ENCODE measurements around the gene WWOX.

DNA sequence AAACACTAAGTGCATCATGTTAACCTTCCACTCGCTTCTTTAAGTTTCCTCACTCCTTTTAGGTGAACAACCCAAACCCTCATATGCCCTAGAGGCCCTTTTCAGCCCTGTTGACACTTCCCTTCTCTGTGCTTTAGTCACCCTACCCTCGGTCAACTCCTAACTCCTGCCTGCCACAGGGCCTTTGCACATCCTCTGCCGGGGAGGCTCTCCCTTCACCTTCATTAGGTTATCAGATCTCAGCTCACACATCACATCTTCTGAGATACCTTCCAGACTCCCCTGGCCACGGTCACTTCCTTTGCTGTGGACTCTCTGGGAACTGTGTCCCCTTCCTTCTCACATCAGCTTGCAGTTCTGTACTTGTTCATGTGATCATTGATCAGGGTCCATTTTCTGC, 926.7 kb downstream of the WWOX start:
- TF ChIP-seq, protein P1, sequence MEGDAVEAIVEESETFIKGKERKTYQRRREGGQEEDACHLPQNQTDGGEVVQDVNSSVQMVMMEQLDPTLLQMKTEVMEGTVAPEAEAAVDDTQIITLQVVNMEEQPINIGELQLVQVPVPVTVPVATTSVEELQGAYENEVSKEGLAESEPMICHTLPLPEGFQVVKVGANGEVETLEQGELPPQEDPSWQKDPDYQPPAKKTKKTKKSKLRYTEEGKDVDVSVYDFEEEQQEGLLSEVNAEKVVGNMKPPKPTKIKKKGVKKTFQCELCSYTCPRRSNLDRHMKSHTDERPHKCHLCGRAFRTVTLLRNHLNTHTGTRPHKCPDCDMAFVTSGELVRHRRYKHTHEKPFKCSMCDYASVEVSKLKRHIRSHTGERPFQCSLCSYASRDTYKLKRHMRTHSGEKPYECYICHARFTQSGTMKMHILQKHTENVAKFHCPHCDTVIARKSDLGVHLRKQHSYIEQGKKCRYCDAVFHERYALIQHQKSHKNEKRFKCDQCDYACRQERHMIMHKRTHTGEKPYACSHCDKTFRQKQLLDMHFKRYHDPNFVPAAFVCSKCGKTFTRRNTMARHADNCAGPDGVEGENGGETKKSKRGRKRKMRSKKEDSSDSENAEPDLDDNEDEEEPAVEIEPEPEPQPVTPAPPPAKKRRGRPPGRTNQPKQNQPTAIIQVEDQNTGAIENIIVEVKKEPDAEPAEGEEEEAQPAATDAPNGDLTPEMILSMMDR (IDR thresholded peaks at IDR 0.05; ENCODE audit: low read length), result no peak
- no peak for TF ChIP-seq EZH2phosphoT487 (IDR thresholded peaks at IDR 0.05; ENCODE audit: low read length)
- no peak for TF ChIP-seq EZH2 (optimal IDR thresholded peaks at IDR 0.05; ENCODE audit: low read depth, low read length)

Data from MM.1S (cell line).